HG03045 (cell line): ENCODE results near the gene CACNA1A.
"Not testable (repeated sequence)": the region's sequence is repeated elsewhere in the genome, so short reads cannot be mapped to it uniquely, and the experiment has no call there.

Source experiments
- ATAC-seq: cut with Tn5 transposase; IDR thresholded peaks from one replicate; pipeline ENCODE4 v1.9.1; 2021; ENCODE audit warnings: mild to moderate bottlenecking, moderate library complexity; ENCODE audit not compliant: unreplicated experiment

CACNA1A gene

GRCh38 chr19:13169769-13170168, 336.5 kb downstream of the CACNA1A start:
- no peak for ATAC-seq

GRCh38 chr19:13166151-13166550, 340.1 kb downstream of the CACNA1A start:
- ATAC-seq, result not testable (repeated sequence)

GRCh38 chr19:13165162-13165997, 340.9 kb downstream of the CACNA1A start:
- no peak for ATAC-seq

- ATAC-seq, result no peak
Measured at GRCh38 chr19:13164343-13165161, 341.7 kb downstream of the CACNA1A start.

- ATAC-seq, result no peak
Measured at GRCh38 chr19:13163609-13164342, 342.5 kb downstream of the CACNA1A start.

GRCh38 chr19:13162724-13163608, 343.3 kb downstream of the CACNA1A start:
- ATAC-seq, result peak; percentile 51

GRCh38 chr19:13160557-13160956, 345.7 kb downstream of the CACNA1A start:
- no peak for ATAC-seq

- ATAC-seq, result no peak
Measured at GRCh38 chr19:13159713-13160112, 346.6 kb downstream of the CACNA1A start.
